HG02885 (cell line): ENCODE data around the gene RPRML.

ENCODE experiments used
- ATAC-seq: cut with Tn5 transposase; IDR thresholded peaks from one replicate; pipeline ENCODE4 v1.9.1; 2021; ENCODE audit warnings: mild to moderate bottlenecking; ENCODE audit not compliant: unreplicated experiment, poor library complexity

Gene RPRML

GRCh38 chr17:46949291-46950174, 29.5 kb downstream of the RPRML start:
- ATAC-seq: no peak

GRCh38 chr17:46948544-46948943, 30.5 kb downstream of the RPRML start:
- ATAC-seq: no peak

GRCh38 chr17:46947216-46947615, 31.8 kb downstream of the RPRML start:
- ATAC-seq: no peak

GRCh38 chr17:46944931-46945330, 34.1 kb downstream of the RPRML start:
- no peak for ATAC-seq

- ATAC-seq: no peak
These were observed 35.3 kb downstream of the RPRML start for GRCh38 chr17:46943501-46944393.

DNA sequence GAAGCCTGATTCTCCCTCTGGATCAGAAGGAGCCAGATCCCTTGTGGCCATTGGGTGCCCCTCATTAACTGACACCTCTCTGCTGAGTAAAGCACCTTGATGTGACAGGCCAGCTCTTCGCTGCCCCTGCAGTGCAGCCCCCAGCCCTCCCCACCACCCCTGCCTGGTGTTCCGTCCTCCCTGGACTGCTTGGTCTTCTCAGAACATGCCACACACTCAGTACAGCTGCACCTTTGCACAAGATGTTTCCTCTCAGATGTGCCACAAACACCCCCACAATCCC, 35.9 kb downstream of the RPRML start:
- ATAC-seq: no peak

- ATAC-seq: no peak
These were observed 36.4 kb downstream of the RPRML start for GRCh38 chr17:46942441-46943217.

- ATAC-seq: peak; percentile 57
These were observed 38.2 kb downstream of the RPRML start for GRCh38 chr17:46940692-46941404.

- no peak for ATAC-seq
These were observed 43.3 kb downstream of the RPRML start for GRCh38 chr17:46935658-46936266.

DNA sequence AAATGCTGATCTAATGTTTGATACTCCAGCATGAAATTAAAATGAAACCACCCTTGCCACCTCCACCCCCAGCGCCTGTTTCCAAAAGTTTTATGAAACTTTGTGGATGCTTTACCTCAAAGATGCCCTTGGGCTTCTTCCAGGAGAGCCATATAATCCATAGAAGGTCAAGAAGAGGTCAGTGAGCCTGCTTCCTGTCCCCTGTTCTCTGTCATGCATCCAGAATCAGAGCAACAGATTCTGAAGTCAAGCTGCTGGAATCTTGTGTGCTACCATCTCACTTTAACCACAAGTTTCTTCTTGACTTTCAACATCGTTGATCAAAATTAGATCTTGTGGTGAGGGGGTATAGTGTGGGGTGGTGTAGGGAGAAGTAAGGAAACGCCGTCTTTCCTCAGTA, 47.5 kb downstream of the RPRML start:
- ATAC-seq: no peak

GRCh38 chr17:46930051-46930450, 49.0 kb downstream of the RPRML start:
- ATAC-seq: no peak

DNA sequence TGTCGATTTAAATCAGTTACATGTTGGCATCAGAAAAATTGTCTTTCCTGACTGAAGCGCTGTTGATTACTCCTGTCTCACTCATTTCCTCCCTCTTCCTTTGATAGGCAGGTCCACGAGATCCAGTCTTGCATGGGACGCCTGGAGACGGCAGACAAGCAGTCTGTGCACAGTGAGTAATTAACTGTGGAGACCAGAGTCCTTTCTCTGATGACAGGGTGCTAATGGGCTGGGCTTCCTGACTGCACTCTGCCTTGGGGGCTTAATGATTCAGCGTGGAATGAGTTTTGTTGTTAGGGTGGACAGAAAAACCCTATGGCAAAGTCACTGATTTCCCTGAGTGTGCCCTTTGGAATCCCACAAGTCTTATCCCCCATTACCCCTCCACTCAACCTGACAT, 49.6 kb downstream of the RPRML start:
- ATAC-seq: no peak

DNA sequence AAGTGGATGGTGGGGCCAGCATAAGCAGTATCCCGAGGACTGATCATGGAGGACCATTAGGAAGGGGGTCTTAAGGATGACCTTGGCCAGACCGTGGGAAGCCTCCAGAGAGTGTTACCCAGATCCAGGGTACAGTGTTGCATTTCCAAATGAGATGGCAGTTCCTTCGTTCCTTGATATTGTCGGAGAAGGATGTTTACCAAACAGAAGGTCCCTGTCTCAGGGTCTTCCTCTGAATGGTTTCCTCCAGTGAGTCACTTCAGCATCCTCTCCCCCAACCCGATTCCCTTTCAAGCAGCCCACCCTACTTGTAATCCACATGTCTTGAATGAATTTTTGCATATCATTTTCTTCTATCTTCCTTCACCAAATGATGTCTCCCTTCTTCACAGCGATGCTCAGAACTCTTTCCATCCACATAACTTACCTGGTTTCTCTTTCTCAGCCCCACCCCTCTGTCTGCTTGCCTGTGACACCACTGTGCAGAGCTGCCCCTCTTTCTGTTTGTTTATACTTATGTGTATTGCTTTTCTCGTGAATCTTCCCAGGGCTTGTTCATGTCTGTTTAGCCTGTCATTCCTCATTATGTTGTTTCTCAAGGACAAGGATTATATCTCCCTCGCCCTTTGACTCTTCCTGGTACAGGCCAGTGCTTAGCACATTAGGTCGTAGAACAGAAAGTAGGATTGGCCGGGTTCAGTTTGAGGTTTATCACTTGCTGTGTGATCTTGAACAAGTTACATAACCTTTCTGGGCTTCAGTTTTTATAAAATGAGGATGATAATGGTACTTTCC, 50.4 kb downstream of the RPRML start:
- no peak for ATAC-seq
